ENCODE data around the gene LEF1.

DNA sequence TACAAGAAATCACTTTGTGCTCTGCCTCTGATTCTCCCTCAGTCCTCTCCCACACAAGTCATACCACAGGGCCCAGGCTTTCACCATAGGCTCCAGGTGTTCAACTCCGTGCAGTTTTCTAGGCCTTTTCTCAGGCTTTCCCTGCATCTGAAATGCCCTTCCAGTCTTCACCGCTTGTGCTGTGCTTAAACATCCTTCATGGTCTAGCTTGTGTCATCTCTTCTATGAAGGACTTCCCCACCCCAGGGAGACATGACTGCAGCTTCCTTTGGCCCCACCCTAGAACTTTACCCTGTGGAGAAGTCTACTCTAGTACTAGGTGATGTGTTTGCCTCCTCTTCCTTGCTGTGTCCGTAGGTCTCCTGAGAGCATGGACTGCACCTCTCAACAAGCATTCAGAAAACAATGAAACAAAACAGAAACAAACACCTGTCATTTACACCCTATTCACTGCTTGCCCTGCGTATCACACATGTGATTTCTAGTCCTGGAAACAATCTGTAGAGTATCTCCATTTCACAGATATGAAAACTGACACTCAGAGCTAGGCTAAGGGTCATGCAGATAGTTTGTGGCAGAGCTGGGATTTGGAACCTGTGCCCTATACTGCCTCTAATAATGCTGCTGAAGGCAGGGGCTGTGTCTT lies 22.7 kb upstream of the LEF1 start:
- no peak for TF ChIP-seq CTCF (IDR thresholded peaks at IDR 0.05)
- TF ChIP-seq POLR2A (IDR thresholded peaks at IDR 0.05; ENCODE audit: low read depth), result no peak
- no peak for TF ChIP-seq POLR2AphosphoS5 (IDR thresholded peaks at IDR 0.05)
- TF ChIP-seq EP300 (IDR thresholded peaks at IDR 0.05), result no peak

Data from esophagus muscularis mucosa (tissue), 4 donors.